Prostate gland (tissue), 2 donors: ENCODE measurements around the gene KATNB1. TPM values are rescaled to one million over a fixed set of nuclear protein-coding genes. Genes with fewer than 3 reads are reported as not detected.

Experiments
- DNase-seq: peaks from one replicate; pipeline ENCODE4 v3.0.0-alpha.2; 2019; ENCODE audit warnings: low spot score
- H3K27ac ChIP-seq, 2 donors: fragments of 200-600 bp; sonication (generic); 2 replicates each; pipeline ENCODE4 v1.5.1; 2017 to 2019
- H3K27me3 ChIP-seq: fragments of 200-600 bp; sonication (generic); replicated peaks from 2 replicates; pipeline ENCODE4 v1.5.1; 2019; ENCODE audit not compliant: insufficient read depth
- H3K36me3 ChIP-seq, 2 donors: fragments of 200-600 bp; sonication (generic); 1 replicate in 1 of 2; 2 replicates in 1 of 2; pipeline versions ENCODE4 v1.5.1 to v1.8.1; 2017 to 2019
- H3K4me1 ChIP-seq: fragments of 200-600 bp; sonication (generic); replicated peaks from 2 replicates; pipeline ENCODE4 v1.5.1; 2019
- H3K4me3 ChIP-seq, 2 donors: fragments of 200-600 bp; sonication (generic); 2 replicates each; pipeline ENCODE4 v1.5.1; 2017 to 2019
- H3K9me3 ChIP-seq: fragments of 200-600 bp; sonication (generic); 2 replicates; pipeline ENCODE4 v1.5.1; 2017
- CTCF ChIP-seq, 4 experiments: fragments of 200-600 bp in 2 of 4; fragments of 450-650 bp in 2 of 4; sonication (generic) in 2 of 4; IDR thresholded peaks; 1 replicate in 3 of 4; 2 replicates in 1 of 4; pipeline ENCODE4 v1.5.1; 2016 to 2019; ENCODE audit warnings: antibody characterized with exemption in 4 of 4, mild to moderate bottlenecking in 2 of 4, moderate library complexity in 2 of 4
- POLR2A ChIP-seq: fragments of 450-650 bp; IDR thresholded peaks from one replicate; pipeline ENCODE4 v1.6.1; 2016; ENCODE audit warnings: antibody characterized with exemption, mild to moderate bottlenecking
- POLR2AphosphoS5 ChIP-seq: sonication (generic); formaldehyde crosslinking; IDR thresholded peaks from one replicate; pipeline ENCODE4 v1.6.1; 2017; ENCODE audit warnings: antibody characterized with exemption
- WGBS: methylation state at CpG from one replicate; pipeline ENCODE4 v1.1.5; 2018; 5-methylcytosine and 5-hydroxymethylcytosine counted together
- intact Hi-C: fragments of 100-400 bp; cut with DNase I; formaldehyde crosslinking; loops from one replicate; pipeline ENCODE4 v1.14.2; 2022
- total RNA-seq, 2 donors: library from RNA; depleted of rRNA; stranded (reverse); fragments of >200 nt; gene quantifications; one replicate each; pipeline ENCODE4 v1.1.0, GENCODE V29; 2016

Gene KATNB1
- 10 to 100 TPM; 22.7 to 30.2 TPM for total RNA-seq

GRCh38 chr16:57735755-57736418, at the start of gene KATNB1:
TSS of gene KATNB1 (plus strand) at chr16:57735770. CDS start at chr16:57737244, 1,474 bp downstream.
- intact Hi-C loops = no loop called here
- Histone ChIP-seq H3K4me1 (peaks cover 3% of the 10 kb centered on the region), H3K27me3 (no peaks in the 10 kb centered on the region), H3K36me3 (no peaks in the 10 kb centered on the region), H3K9me3 (no peaks in the 10 kb centered on the region), H3K4me3 (peak within 1 kb of the TSS; percentile 67 to 82), H3K27ac (peak within 1 kb of the TSS; percentile 82 to 84)
- TF ChIP-seq POLR2AphosphoS5 = no peak
- TF ChIP-seq CTCF (IDR thresholded peaks at IDR 0.05) = no peak
- TF ChIP-seq POLR2A = peak; percentile 25
- no peak for DNase-seq
- under 1% methylated on average over 28 of the region's 35 CpGs for WGBS

GRCh38 chr16:57686577-57686976, 49.0 kb upstream of the KATNB1 start:
- intact Hi-C loops = no loop called here
- DNase-seq = no peak
- no peaks in the 10 kb centered on the region for H3K9me3 ChIP-seq
- no peaks in the 10 kb centered on the region for H3K36me3 ChIP-seq
- no peaks in the 10 kb centered on the region for H3K27me3 ChIP-seq
- no peak overlapping the region for H3K27ac ChIP-seq
- no peaks in the 10 kb centered on the region for H3K4me1 ChIP-seq
- TF ChIP-seq POLR2AphosphoS5 (no peak), CTCF (IDR thresholded peaks at IDR 0.05) (no peak), POLR2A (no peak)
- H3K4me3 ChIP-seq = no peak overlapping the region
- WGBS = 64% methylated on average over 4 of the region's 4 CpGs

- no peaks in the 10 kb centered on the region for H3K27me3 ChIP-seq
- no peak for DNase-seq
- no peaks in the 10 kb centered on the region for H3K9me3 ChIP-seq
- no peaks in the 10 kb centered on the region for H3K4me1 ChIP-seq
- H3K27ac ChIP-seq = no peak overlapping the region
- intact Hi-C loops = no loop called here
- TF ChIP-seq POLR2A = no peak
- no peak for TF ChIP-seq CTCF (IDR thresholded peaks at IDR 0.05)
- TF ChIP-seq POLR2AphosphoS5 = no peak
- H3K36me3 ChIP-seq = no peaks in the 10 kb centered on the region
- H3K4me3 ChIP-seq = no peak overlapping the region
- WGBS = 91% methylated on average over 3 of the region's 3 CpGs
Observed at GRCh38 chr16:57687363-57687929, 48.1 kb upstream of the KATNB1 start.

- Histone ChIP-seq H3K9me3 (no peaks in the 10 kb centered on the region), H3K4me1 (no peaks in the 10 kb centered on the region), H3K36me3 (no peaks in the 10 kb centered on the region), H3K27me3 (no peaks in the 10 kb centered on the region), H3K27ac (no peak overlapping the region), H3K4me3 (no peak overlapping the region)
- intact Hi-C loops = no loop called here
- TF ChIP-seq POLR2AphosphoS5 (no peak), POLR2A (no peak), CTCF (IDR thresholded peaks at IDR 0.05) (no peak)
- 81% methylated on average over 4 of the region's 4 CpGs for WGBS
- DNase-seq = no peak
Observed at GRCh38 chr16:57688487-57688986, 47.0 kb upstream of the KATNB1 start.
